Measurements from ENCODE around the gene NTM.

NTM gene

DNA sequence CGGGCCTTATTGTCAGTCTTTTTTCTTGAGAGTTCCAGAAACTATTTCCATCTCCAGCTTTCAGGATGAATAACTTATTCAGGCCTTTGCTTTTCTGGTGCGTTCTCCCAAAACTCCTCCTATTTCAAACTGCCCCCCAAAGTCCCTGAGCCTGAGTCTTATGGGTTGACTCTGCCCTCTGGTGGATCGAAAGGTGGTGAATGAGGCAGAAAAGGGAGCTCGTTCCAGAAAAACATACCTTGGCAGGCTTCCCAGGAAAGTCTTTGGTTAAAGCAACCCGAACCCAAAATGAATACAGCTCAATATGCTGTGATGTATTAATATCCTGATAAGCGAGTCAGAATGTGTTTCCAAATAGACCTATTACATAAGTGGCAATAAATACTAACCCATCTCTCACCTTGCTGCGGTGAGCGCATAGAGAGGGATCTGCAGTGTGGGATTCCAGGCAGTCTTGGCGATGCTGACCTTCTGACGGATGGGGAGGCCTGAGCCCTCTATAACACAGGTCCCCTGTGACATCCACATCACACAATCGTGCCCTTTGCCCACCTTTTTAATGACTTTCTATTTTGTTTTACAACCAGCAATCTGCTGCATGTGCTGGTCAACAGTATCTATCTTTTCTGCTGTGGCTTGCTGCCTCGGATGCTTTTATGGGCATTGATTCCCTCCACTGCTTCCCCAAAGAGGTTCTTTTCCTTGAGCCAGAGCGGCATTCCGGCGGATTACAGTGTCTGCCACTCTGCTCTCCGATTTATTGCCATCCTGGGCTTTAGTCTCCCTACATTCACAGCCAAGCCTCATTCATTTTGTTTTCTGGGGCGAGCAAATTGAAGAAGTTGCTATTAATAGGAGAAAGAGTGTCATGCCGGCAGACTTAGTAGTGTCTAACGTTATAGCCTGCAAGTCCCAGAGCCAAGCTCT is 756.8 kb downstream of the NTM start:
- Mint-ChIP-seq H3K27ac (no peak overlapping the region), H3K4me1 (no peaks in the 10 kb centered on the region), H3K36me3 (no peaks in the 10 kb centered on the region), H3K9me3 (no peaks in the 10 kb centered on the region), H3K4me3 (no peak overlapping the region), H3K27me3 (no peaks in the 10 kb centered on the region)
- DNase-seq = no peak
- no peak for ATAC-seq (replicated peaks)

DNA sequence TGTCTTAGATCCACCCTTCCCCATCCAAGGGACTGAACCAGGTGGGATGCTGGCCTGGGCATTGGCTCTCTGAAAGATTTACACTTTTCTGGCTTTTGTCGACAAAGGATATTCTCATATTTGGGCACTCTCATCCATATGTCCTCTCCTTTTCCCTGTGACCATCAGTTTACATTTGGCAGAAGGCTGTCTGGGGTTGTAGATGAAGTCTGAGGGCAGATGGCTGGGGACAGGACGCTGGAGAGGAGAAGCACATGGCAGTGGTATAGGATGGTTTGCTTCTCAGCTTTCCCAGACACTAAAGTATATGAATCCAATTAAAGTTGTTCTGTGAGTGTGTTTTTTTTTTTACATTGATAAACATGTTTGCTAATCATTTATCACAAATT is 757.5 kb downstream of the NTM start:
- Mint-ChIP-seq H3K4me1 (no peaks in the 10 kb centered on the region), H3K4me3 (no peak overlapping the region), H3K27me3 (no peaks in the 10 kb centered on the region), H3K36me3 (no peaks in the 10 kb centered on the region), H3K9me3 (no peaks in the 10 kb centered on the region), H3K27ac (no peak overlapping the region)
- ATAC-seq (replicated peaks) = no peak
- no peak for DNase-seq

DNA sequence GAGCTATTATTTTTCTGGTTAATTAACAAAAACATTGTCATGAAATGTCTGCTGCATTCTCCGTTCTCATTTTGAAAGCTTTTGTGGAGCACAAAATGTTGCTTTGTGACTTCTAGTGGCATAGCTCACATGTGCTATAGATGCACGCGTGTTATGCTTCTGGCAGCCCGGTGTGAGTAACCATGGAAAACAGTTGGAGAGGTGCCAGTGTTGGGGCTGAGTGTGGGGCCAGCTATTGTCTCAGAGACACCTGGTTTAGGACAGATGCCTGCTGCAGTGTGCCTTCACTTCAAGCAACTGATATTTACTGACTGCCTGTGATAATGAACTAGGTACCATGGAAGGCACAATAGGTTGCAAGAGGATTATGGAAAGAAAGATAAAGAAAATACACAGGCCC is 760.6 kb downstream of the NTM start:
- H3K36me3 Mint-ChIP-seq = no peaks in the 10 kb centered on the region
- H3K4me3 Mint-ChIP-seq = no peak overlapping the region
- no peaks in the 10 kb centered on the region for H3K27me3 Mint-ChIP-seq
- no peaks in the 10 kb centered on the region for H3K9me3 Mint-ChIP-seq
- no peaks in the 10 kb centered on the region for H3K4me1 Mint-ChIP-seq
- ATAC-seq (replicated peaks) (no peak), DNase-seq (no peak)
- no peak overlapping the region for H3K27ac Mint-ChIP-seq

DNA sequence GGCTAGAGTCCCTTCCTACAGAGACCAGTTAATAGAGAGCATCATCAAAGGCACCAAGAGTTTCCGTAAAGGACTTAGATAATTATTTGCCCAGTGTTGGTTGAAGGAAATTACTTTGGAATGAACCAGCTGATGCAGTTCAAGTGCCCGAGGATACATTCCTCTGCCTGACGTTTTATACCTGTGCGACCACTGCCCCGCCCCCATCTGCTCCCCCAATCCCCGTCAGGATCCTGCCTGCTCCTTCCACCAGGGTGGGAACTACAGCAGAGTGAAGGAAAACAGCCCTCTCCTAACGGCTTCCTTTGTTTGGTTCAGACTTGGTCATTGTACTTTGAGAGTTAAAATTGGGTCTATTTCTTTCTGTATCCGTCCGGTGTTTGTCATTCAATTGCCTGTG is 761.5 kb downstream of the NTM start:
- Mint-ChIP-seq H3K36me3 (no peaks in the 10 kb centered on the region), H3K9me3 (no peaks in the 10 kb centered on the region), H3K4me3 (no peak overlapping the region), H3K4me1 (no peaks in the 10 kb centered on the region), H3K27me3 (no peaks in the 10 kb centered on the region), H3K27ac (no peak overlapping the region)
- ATAC-seq (replicated peaks) (no peak), DNase-seq (no peak)

DNA sequence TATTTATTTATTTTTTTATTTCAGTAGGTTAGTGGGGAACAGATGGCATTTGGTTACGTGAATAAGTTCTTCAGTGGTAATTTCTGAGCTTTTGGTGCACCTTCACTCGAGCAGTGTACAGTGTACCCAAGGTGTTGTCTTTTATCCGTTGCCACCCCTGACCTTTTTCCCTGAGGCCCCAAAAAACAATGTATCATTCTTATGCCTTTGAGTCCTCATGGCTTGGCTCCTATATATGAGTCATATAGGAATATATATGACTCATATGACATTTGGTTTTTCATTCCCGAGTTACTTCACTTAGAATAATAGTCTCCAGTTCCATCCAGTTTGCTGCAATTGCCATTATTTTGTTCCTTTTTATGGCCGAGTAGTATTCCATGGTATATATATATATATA is 763.9 kb downstream of the NTM start:
- Mint-ChIP-seq H3K27me3 (no peaks in the 10 kb centered on the region), H3K4me1 (no peaks in the 10 kb centered on the region), H3K9me3 (no peaks in the 10 kb centered on the region), H3K27ac (no peak overlapping the region), H3K4me3 (no peak overlapping the region), H3K36me3 (no peaks in the 10 kb centered on the region)
- ATAC-seq (replicated peaks) (no peak), DNase-seq (no peak)

DNA sequence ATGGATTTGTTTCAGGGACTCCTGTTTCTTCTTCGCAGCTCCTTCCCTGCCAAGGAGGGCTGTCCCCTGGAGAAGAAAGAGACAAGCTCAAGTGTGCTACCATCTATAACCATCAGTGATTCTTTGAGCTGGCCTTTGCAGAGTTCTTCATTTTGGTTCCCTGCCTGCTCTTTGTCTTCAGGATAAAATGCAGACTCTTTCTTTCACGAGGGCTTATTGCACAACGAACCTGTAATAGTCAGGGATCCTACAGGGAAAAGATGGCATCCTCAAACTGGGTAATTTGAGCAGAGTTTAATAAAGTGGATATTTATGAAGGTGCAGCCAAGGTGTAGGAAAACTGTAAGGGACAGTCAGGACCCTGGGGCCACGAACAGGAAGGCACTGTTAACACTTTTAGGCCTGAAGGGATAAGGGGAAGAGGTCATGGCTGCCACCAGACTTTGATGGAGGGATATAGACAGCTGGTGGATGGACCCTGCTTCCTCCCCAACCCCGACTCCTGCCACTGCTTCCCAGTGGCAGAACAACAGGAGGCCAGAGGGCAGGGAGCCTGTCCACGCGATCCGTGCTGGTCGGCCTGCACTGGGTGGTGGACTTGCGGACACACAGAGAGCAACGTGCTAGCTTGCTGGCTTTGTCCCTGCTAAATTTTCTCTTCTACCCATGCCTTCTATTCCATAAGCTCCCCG is 767.0 kb downstream of the NTM start:
- no peaks in the 10 kb centered on the region for H3K36me3 Mint-ChIP-seq
- DNase-seq (no peak), ATAC-seq (replicated peaks) (no peak)
- H3K9me3 Mint-ChIP-seq = no peaks in the 10 kb centered on the region
- H3K4me3 Mint-ChIP-seq = no peak overlapping the region
- H3K27me3 Mint-ChIP-seq = no peaks in the 10 kb centered on the region
- H3K4me1 Mint-ChIP-seq = no peaks in the 10 kb centered on the region
- H3K27ac Mint-ChIP-seq = no peak overlapping the region

DNA sequence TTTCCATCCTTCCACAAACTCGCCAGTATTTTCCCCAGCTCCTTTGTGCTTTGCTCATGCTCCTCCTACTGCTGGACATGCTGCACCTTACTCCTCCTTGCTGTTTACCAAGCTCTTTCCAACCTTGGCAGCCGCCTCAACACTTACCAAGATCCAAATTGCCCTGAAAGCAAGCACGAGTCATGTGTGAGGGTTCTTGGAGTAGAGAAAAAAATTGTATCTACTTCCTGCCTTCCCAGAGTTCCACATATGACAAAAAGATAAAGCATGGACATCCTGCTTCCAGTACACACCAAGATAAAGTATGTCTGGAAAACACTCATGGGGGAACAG is 767.5 kb downstream of the NTM start:
- H3K36me3 Mint-ChIP-seq = no peaks in the 10 kb centered on the region
- DNase-seq (no peak), ATAC-seq (replicated peaks) (no peak)
- no peaks in the 10 kb centered on the region for H3K4me1 Mint-ChIP-seq
- H3K9me3 Mint-ChIP-seq = no peaks in the 10 kb centered on the region
- no peaks in the 10 kb centered on the region for H3K27me3 Mint-ChIP-seq
- H3K4me3 Mint-ChIP-seq = no peak overlapping the region
- no peak overlapping the region for H3K27ac Mint-ChIP-seq

DNA sequence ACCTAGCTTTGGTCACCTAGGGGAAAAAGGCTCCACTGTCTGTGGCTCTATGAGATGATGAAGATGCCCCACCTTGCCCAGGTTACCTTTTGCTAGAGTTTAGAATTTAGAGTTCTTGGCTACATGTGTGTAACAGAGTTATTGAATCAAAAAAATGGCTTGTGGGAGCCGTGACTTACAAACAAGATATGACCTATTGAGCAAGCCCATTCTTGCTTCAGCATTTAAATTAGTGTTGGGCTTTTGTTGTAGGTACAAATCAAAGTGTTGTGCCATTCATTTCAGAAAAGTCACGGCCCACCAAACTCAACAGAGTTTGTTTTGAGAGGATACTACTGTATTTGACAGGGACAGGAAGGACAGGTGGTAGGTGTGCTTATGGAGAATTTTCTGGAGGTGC is 768.8 kb downstream of the NTM start:
- H3K4me1 Mint-ChIP-seq = no peaks in the 10 kb centered on the region
- no peaks in the 10 kb centered on the region for H3K27me3 Mint-ChIP-seq

DNA sequence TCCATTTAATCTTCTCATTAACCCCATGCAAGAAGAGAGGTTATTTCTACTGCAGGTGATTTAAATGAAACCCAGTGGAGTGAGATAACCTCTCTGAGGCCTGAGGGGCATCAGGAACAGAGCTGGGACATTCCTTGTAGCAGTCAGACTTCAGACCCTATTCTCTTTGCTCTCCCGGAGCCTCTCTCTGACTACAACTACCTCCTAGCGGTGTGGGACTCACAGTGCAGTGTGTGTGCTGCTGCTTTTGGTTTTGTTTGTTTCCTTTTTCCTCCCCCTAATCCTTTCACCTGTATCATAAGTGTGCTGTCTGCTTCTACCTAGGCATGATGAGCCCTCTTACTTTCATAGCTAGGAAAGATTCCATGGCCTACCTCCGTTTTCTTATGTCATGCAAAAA is 769.6 kb downstream of the NTM start:
- DNase-seq (no peak), ATAC-seq (replicated peaks) (no peak)
- Mint-ChIP-seq H3K27me3 (no peaks in the 10 kb centered on the region), H3K9me3 (no peaks in the 10 kb centered on the region), H3K36me3 (no peaks in the 10 kb centered on the region), H3K27ac (no peak overlapping the region), H3K4me1 (no peaks in the 10 kb centered on the region), H3K4me3 (no peak overlapping the region)

More for the DNA sequence above, 768.8 kb downstream of the NTM start:
- ATAC-seq (replicated peaks) (no peak), DNase-seq (no peak)
- Mint-ChIP-seq H3K36me3 (no peaks in the 10 kb centered on the region), H3K4me3 (no peak overlapping the region), H3K27ac (no peak overlapping the region), H3K9me3 (no peaks in the 10 kb centered on the region)

DNA sequence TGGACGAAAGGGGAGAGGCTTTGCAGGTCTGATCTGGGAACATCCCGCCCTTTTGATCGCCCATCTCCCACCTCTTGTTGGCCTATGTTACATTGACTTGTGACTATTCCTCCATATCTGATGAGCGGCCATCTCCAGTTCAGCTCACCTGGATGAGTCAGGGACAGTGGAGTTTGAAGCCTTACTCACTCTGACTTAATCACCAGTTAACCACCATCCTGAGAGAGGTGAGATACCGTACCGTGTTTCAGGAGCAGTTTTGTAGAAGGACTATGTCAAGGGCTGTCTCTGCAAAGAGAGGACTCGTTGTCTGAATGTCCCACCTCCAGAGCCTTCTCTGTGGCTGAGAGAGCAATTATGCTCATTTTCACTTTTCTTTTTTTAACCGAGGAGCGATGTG is 771.7 kb downstream of the NTM start:
- Mint-ChIP-seq H3K27me3 (no peaks in the 10 kb centered on the region), H3K9me3 (no peaks in the 10 kb centered on the region), H3K4me3 (no peak overlapping the region), H3K36me3 (no peaks in the 10 kb centered on the region), H3K4me1 (no peaks in the 10 kb centered on the region), H3K27ac (no peak overlapping the region)
- DNase-seq (no peak), ATAC-seq (replicated peaks) (no peak)

DNA sequence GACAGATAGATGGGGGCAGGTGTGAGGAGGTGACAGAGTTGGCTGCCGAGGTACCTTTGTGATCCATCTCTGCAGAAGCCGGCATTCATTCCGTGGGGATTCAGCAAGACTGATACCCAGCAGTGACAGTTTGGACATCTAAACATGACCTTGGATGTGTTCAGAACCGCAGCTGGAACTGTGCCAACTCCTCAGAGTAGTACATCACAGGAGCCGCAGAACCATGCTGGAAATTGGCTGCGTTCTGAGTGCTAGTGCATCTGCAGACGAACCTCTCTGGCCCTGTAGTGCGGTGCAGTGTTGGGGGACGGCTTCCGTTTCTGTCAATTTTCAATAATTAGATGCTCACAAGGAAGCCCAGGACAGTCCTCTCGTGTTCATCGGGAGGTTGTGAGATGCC is 772.1 kb downstream of the NTM start:
- Mint-ChIP-seq H3K9me3 (no peaks in the 10 kb centered on the region), H3K4me3 (no peak overlapping the region), H3K27ac (no peak overlapping the region), H3K36me3 (no peaks in the 10 kb centered on the region), H3K27me3 (no peaks in the 10 kb centered on the region), H3K4me1 (no peaks in the 10 kb centered on the region)
- DNase-seq = no peak
- no peak for ATAC-seq (replicated peaks)

DNA sequence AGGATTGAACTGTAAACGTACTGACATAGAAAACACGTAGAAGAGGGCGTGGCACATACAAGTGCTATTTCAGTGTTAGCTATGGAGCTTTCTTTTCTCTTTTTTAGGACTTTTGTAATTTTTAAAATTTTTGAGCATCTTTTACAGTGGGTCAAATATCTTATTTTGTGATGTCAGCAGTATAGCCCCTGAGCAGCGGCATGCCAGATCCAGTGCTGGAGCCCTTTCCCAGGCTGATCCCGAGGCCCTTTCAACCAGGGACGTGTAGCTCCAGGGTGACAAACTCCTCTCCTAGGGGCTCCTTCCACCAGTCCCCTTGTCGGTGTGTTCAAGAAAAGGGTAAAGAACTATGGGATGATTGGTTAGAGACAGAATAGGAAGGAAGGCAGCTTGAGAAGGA is 777.0 kb downstream of the NTM start:
- no peak for ATAC-seq (replicated peaks)
- Mint-ChIP-seq H3K4me1 (no peaks in the 10 kb centered on the region), H3K27ac (no peak overlapping the region), H3K27me3 (no peaks in the 10 kb centered on the region), H3K9me3 (no peaks in the 10 kb centered on the region), H3K36me3 (no peaks in the 10 kb centered on the region), H3K4me3 (no peak overlapping the region)
- no peak for DNase-seq

DNA sequence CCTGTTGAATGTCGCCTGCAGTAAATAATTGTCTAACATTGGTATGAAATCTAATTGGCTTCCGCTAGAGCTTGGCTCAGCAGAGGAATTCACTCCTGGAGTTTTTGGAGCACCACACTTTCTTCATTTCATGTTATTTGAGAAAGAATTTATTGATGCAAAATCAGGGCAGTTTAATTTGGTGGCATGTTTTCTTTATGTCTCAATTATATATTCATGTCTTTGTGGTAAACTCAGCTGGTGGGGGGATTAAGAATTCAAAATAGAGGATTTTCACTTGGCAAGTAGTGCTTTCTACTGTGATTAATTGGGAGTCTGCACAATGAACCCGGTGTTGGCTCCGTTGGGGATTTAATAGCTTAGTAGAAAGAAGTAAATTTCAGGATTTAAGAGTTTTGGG is 784.4 kb downstream of the NTM start:
- Mint-ChIP-seq H3K27me3 (no peaks in the 10 kb centered on the region), H3K27ac (no peak overlapping the region), H3K9me3 (peaks cover 4 to 5% of the 10 kb centered on the region in 2 donors), H3K4me1 (no peaks in the 10 kb centered on the region), H3K36me3 (no peaks in the 10 kb centered on the region), H3K4me3 (no peak overlapping the region)
- ATAC-seq (replicated peaks) (no peak), DNase-seq (no peak)

DNA sequence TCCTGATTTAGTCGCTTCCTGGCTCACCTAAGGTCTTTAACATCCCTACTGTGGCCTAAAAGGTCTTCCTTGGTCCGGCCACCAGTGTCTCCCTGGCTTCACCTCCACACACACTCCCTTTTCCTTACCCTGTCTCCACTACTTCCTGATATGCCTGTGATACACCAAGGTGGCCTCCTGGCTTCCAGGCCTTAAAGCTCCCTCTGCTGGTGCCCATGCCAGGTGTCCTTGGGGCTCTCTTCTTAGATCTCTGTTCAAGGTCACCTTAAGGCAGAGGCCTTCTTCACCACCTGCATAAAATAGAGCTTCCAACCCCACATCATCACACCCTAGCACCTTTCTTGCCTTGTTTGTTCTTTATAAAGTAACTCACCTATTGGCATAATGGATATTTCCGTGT is 787.7 kb downstream of the NTM start:
- Mint-ChIP-seq H3K4me3 (no peak overlapping the region), H3K27me3 (no peaks in the 10 kb centered on the region), H3K4me1 (no peaks in the 10 kb centered on the region), H3K27ac (no peak overlapping the region), H3K9me3 (peaks cover 4 to 5% of the 10 kb centered on the region in 2 donors), H3K36me3 (no peaks in the 10 kb centered on the region)
- ATAC-seq (replicated peaks) (no peak), DNase-seq (no peak)

DNA sequence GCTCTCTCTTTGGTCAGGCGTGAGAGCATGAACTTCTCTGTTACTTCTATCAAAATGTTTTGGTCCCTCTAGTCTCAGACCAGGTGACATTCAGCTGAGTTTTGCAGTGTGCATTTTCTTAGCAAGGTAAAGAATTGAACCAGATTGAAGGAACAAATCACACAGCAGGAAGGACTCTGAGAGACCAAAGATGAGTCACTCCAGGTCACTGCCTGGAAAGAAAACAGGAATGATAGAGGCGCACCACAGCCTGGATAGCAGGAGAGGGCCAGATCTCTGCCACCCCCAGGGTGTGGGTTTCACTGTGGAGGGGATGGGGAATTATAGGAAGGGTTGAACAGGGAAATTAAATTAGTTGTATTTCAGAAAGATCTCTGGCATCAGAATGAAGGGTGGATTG is 788.3 kb downstream of the NTM start:
- H3K36me3 Mint-ChIP-seq = no peaks in the 10 kb centered on the region
- DNase-seq (no peak), ATAC-seq (replicated peaks) (no peak)
- peaks cover 4 to 5% of the 10 kb centered on the region in 2 donors for H3K9me3 Mint-ChIP-seq
- no peak overlapping the region for H3K27ac Mint-ChIP-seq
- H3K4me3 Mint-ChIP-seq = no peak overlapping the region
- no peaks in the 10 kb centered on the region for H3K4me1 Mint-ChIP-seq
- no peaks in the 10 kb centered on the region for H3K27me3 Mint-ChIP-seq
